ENCODE results near the gene JSRP1. TPM values are rescaled to one million over a fixed set of nuclear protein-coding genes. Genes with fewer than 3 reads are reported as not detected.
A peak's percentile ranks its signal among the peaks of the same experiment; 100 is the strongest.

The JSRP1 gene
- total RNA-seq, 2 experiments from 2014 or later: 0.56 to 1.2 TPM

GRCh38 chr19:2233601-2234280 lies 22.5 kb downstream of the JSRP1 start:
- Mint-ChIP-seq H3K27ac (peak overlapping the region; percentile 35), H3K4me1 (ENCODE audit: low read depth) (peaks cover 34% of the 10 kb centered on the region), H3K27me3 (peaks cover 4% of the 10 kb centered on the region), H3K36me3 (peaks cover 44% of the 10 kb centered on the region), H3K9me3 (no peaks in the 10 kb centered on the region), H3K4me3 (peak overlapping the region; percentile 97)
- ChIA-PET CTCF (interaction anchor here (2.0 kb wide), 1 partner anchor 28 kb away, joined by 4 read pairs; no protein-coding TSS in a partner anchor), POLR2A (no interaction called here)
- DNase-seq: no peak
- intact Hi-C loops (cut with micrococcal nuclease): no loop called here

GRCh38 chr19:2232286-2233151 lies 23.7 kb downstream of the JSRP1 start:
- intact Hi-C loops (cut with micrococcal nuclease): no loop called here
- Mint-ChIP-seq H3K36me3 (peaks cover 32% of the 10 kb centered on the region), H3K27me3 (peaks cover 4% of the 10 kb centered on the region), H3K9me3 (no peaks in the 10 kb centered on the region), H3K27ac (no peak overlapping the region), H3K4me1 (ENCODE audit: low read depth) (peaks cover 22% of the 10 kb centered on the region), H3K4me3 (no peak overlapping the region)
- no peak for DNase-seq
- CTCF ChIA-PET: no interaction called here
- POLR2A ChIA-PET: no interaction called here

- POLR2A ChIA-PET: no interaction called here
- CTCF ChIA-PET: no interaction called here
- Mint-ChIP-seq H3K36me3 (peaks cover 28% of the 10 kb centered on the region), H3K9me3 (no peaks in the 10 kb centered on the region), H3K4me1 (ENCODE audit: low read depth) (peaks cover 22% of the 10 kb centered on the region), H3K27me3 (peaks cover 4% of the 10 kb centered on the region), H3K27ac (no peak overlapping the region), H3K4me3 (no peak overlapping the region)
- no peak for DNase-seq
- intact Hi-C loops (cut with micrococcal nuclease): no loop called here
These were observed 24.5 kb downstream of the JSRP1 start for GRCh38 chr19:2231621-2232221.

- Mint-ChIP-seq H3K36me3 (peaks cover 27% of the 10 kb centered on the region), H3K9me3 (no peaks in the 10 kb centered on the region), H3K4me3 (no peak overlapping the region), H3K27me3 (no peaks in the 10 kb centered on the region), H3K27ac (no peak overlapping the region), H3K4me1 (ENCODE audit: low read depth) (peaks cover 22% of the 10 kb centered on the region)
- intact Hi-C loops (cut with micrococcal nuclease): no loop called here
- DNase-seq: no peak
- POLR2A ChIA-PET: interaction anchor here (0.5 to 0.9 kb wide), 4 partner anchors 54 to 521 kb away, joined by 3 to 6 read pairs (median 3); no protein-coding TSS in a partner anchor
- CTCF ChIA-PET: interaction anchor here (0.6 to 1.7 kb wide), 2 partner anchors 15 to 76 kb away, joined by 3 to 6 read pairs; no protein-coding TSS in a partner anchor
These were observed 25.2 kb downstream of the JSRP1 start for GRCh38 chr19:2230807-2231533.

- Mint-ChIP-seq H3K4me1 (ENCODE audit: low read depth) (peaks cover 19% of the 10 kb centered on the region), H3K9me3 (no peaks in the 10 kb centered on the region), H3K27me3 (no peaks in the 10 kb centered on the region), H3K27ac (no peak overlapping the region), H3K36me3 (peaks cover 32% of the 10 kb centered on the region), H3K4me3 (no peak overlapping the region)
- ChIA-PET CTCF (interaction anchor here (1.7 kb wide), 1 partner anchor 14 kb away, joined by 6 read pairs; no protein-coding TSS in a partner anchor), POLR2A (interaction anchor here (0.6 to 0.9 kb wide), 2 partner anchors 72 to 522 kb away, joined by 3 to 6 read pairs; no protein-coding TSS in a partner anchor)
- no peak for DNase-seq
- intact Hi-C loops (cut with micrococcal nuclease): no loop called here
These were observed 26.1 kb downstream of the JSRP1 start for GRCh38 chr19:2230033-2230531.

- Mint-ChIP-seq H3K27ac (no peak overlapping the region), H3K4me1 (ENCODE audit: low read depth) (peaks cover 13% of the 10 kb centered on the region), H3K36me3 (peaks cover 37% of the 10 kb centered on the region), H3K27me3 (no peaks in the 10 kb centered on the region), H3K9me3 (no peaks in the 10 kb centered on the region), H3K4me3 (no peak overlapping the region)
- DNase-seq: no peak
- POLR2A ChIA-PET: no interaction called here
- intact Hi-C loops (cut with micrococcal nuclease): no loop called here
- CTCF ChIA-PET: interaction anchor here (1.7 kb wide), 1 partner anchor 14 kb away, joined by 6 read pairs; no protein-coding TSS in a partner anchor
These were observed 26.8 kb downstream of the JSRP1 start for GRCh38 chr19:2229103-2230032.

GRCh38 chr19:2228157-2229030 lies 27.8 kb downstream of the JSRP1 start:
- Mint-ChIP-seq H3K36me3 (peaks cover 36% of the 10 kb centered on the region), H3K9me3 (no peaks in the 10 kb centered on the region), H3K27me3 (no peaks in the 10 kb centered on the region), H3K4me3 (no peak overlapping the region), H3K27ac (no peak overlapping the region), H3K4me1 (ENCODE audit: low read depth) (peaks cover 5% of the 10 kb centered on the region)
- POLR2A ChIA-PET: no interaction called here
- intact Hi-C loops (cut with micrococcal nuclease): no loop called here
- CTCF ChIA-PET: no interaction called here
- DNase-seq: no peak

GRCh38 chr19:2227415-2228156 lies 28.6 kb downstream of the JSRP1 start:
- intact Hi-C loops (cut with micrococcal nuclease): no loop called here
- no peak for DNase-seq
- no peak overlapping the region for H3K27ac Mint-ChIP-seq
- no peak overlapping the region for H3K4me3 Mint-ChIP-seq
- peaks cover 33% of the 10 kb centered on the region for H3K36me3 Mint-ChIP-seq
- CTCF ChIA-PET: no interaction called here
- peaks cover 4% of the 10 kb centered on the region for H3K4me1 Mint-ChIP-seq (ENCODE audit: low read depth)
- POLR2A ChIA-PET: no interaction called here
- no peaks in the 10 kb centered on the region for H3K9me3 Mint-ChIP-seq
- no peaks in the 10 kb centered on the region for H3K27me3 Mint-ChIP-seq

- ChIA-PET CTCF (no interaction called here), POLR2A (interaction anchor here (0.9 kb wide), 1 partner anchor 9 kb away, joined by 3 read pairs; the partner anchor contains the start of gene PLEKHJ1)
- H3K4me1 Mint-ChIP-seq (ENCODE audit: low read depth): no peaks in the 10 kb centered on the region
- H3K27ac Mint-ChIP-seq: no peak overlapping the region
- DNase-seq: no peak
- no peaks in the 10 kb centered on the region for H3K9me3 Mint-ChIP-seq
- H3K36me3 Mint-ChIP-seq: peaks cover 33% of the 10 kb centered on the region
- no peaks in the 10 kb centered on the region for H3K27me3 Mint-ChIP-seq
- H3K4me3 Mint-ChIP-seq: no peak overlapping the region
- intact Hi-C loops (cut with micrococcal nuclease): no loop called here
These were observed 29.3 kb downstream of the JSRP1 start for GRCh38 chr19:2226840-2227360.
